DND-41 (cell line): Measurements from ENCODE around the gene PXMP4.
A peak's percentile ranks its signal among the peaks of the same experiment; 100 is the strongest.

Experiments
- ATAC-seq: fragments of 200-7000 bp; cut with Tn5 transposase; 3 replicates; pipeline ENCODE4 v1.9.1; 2021; ENCODE audit warnings: low read depth; ENCODE audit not compliant: insufficient read depth
- DNase-seq: peaks from one replicate; pipeline ENCODE4 v3.0.0-alpha.2; 2020
- H2AFZ ChIP-seq: 2 replicates; pipeline ENCODE4 v1.6.0; 2012; ENCODE audit warnings: low read depth, low read length
- H3K27ac ChIP-seq: 2 replicates; pipeline ENCODE4 v1.5.1; 2012; ENCODE audit warnings: low read length, inconsistent platforms
- H3K27me3 ChIP-seq: fragments of 200-600 bp; sonication (generic); 2 replicates; pipeline ENCODE4 v1.6.0; 2012; ENCODE audit warnings: low read length, mild to moderate bottlenecking, inconsistent platforms; ENCODE audit not compliant: insufficient read depth, poor library complexity
- H3K36me3 ChIP-seq: 2 replicates; pipeline ENCODE4 v1.5.1; 2012; ENCODE audit warnings: low read length, inconsistent platforms; ENCODE audit not compliant: insufficient read depth
- H3K4me1 ChIP-seq: 2 replicates; pipeline ENCODE4 v1.5.1; 2012; ENCODE audit warnings: mild to moderate bottlenecking, low read length; ENCODE audit not compliant: insufficient read depth
- H3K4me2 ChIP-seq: 2 replicates; pipeline ENCODE4 v1.6.0; 2012; ENCODE audit warnings: mild to moderate bottlenecking, moderate library complexity, low read length, inconsistent platforms; ENCODE audit not compliant: insufficient read depth
- H3K4me3 ChIP-seq, 2 experiments: fragments of 200-600 bp in 1 of 2; shearing (Covaris generic) in 1 of 2; 2 replicates each; pipeline ENCODE4 v1.5.1; 2012 to 2016; ENCODE audit warnings: inconsistent platforms in 2 of 2, low read length in 2 of 2, mild to moderate bottlenecking in 2 of 2, low read depth in 1 of 2, moderate library complexity in 1 of 2
- H3K79me2 ChIP-seq: 2 replicates; pipeline ENCODE4 v1.6.0; 2012; ENCODE audit warnings: low read length, inconsistent platforms; ENCODE audit not compliant: insufficient read depth
- H3K9ac ChIP-seq: 2 replicates; pipeline ENCODE4 v1.6.0; 2012; ENCODE audit warnings: low read depth, mild to moderate bottlenecking, inconsistent platforms, low read length, moderate library complexity
- H3K9me3 ChIP-seq: 2 replicates; pipeline ENCODE4 v1.5.1; 2012; ENCODE audit warnings: low read length, moderate library complexity, mild to moderate bottlenecking, inconsistent platforms; ENCODE audit not compliant: insufficient read depth, severe bottlenecking
- H4K20me1 ChIP-seq: 2 replicates; pipeline ENCODE4 v1.6.0; 2012; ENCODE audit warnings: low read length; ENCODE audit not compliant: insufficient read depth
- EZH2 ChIP-seq: IDR thresholded peaks from 3 replicates; pipeline ENCODE4 v1.6.1; 2012; ENCODE audit warnings: borderline replicate concordance, low read depth, mild to moderate bottlenecking, moderate library complexity, low read length, inconsistent platforms; ENCODE audit not compliant: severe bottlenecking
- TF ChIP-seq, protein P1 (sequence below): IDR thresholded peaks from 2 replicates; pipeline ENCODE4 v1.5.1; 2012; ENCODE audit warnings: borderline replicate concordance, low read length, moderate library complexity, mild to moderate bottlenecking; ENCODE audit not compliant: poor library complexity, severe bottlenecking; ENCODE audit errors: extremely low read depth

PXMP4 gene

DNA sequence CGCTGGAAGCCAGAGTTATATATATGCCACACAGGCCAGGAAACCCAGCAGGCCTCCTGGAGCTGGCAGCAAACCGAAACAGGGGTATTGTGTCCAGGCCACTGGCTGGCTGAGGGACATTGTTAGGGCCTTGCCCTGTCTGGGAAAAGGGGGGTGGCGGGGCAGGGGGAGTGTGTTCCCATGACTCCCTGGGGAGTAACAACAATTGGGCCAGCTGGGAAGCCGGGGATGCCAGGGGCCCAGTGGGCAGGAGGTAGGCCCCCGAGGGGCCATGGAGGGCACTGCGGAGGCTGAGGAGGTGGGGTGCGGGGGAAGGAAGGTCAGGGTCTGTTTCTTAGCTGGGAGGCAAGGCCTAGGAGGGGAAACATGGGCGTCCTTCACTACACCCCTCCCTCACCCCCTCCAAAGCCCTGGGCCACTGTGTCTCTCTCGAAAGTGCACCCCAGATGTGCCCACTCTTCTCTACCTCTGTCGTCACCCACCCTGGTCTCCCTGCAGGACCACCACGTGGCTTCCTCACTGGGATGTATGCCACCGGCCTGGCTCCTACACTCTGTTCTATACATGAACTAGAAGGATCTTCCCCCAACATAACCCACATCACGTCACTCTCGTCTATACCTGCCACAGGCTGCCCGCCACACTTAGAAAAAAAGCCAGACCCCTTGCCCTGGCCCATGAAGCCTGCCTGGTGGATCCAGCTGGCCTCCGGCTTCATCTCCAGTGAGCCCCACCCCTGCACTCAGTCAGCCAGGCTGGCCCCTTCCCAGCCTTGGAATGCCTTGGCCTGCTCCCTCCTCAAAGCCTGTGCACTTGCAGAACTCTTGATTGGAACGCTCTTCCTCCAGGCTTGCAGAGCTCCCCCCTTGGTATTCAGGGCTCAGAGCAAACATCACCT is 26.1 kb downstream of the PXMP4 start:
- Histone ChIP-seq H3K79me2 (no peaks in the 10 kb centered on the region), H3K36me3 (no peaks in the 10 kb centered on the region), H3K4me1 (peaks cover 23% of the 10 kb centered on the region), H3K27ac (no peak overlapping the region), H3K4me2 (no peak overlapping the region), H3K27me3 (no peaks in the 10 kb centered on the region), H3K9ac (no peak overlapping the region), H2AFZ (no peak overlapping the region), H4K20me1 (no peaks in the 10 kb centered on the region), H3K4me3 (no peak overlapping the region), H3K9me3 (no peaks in the 10 kb centered on the region)
- TF ChIP-seq EZH2 = no peak
- TF ChIP-seq, protein P1, sequence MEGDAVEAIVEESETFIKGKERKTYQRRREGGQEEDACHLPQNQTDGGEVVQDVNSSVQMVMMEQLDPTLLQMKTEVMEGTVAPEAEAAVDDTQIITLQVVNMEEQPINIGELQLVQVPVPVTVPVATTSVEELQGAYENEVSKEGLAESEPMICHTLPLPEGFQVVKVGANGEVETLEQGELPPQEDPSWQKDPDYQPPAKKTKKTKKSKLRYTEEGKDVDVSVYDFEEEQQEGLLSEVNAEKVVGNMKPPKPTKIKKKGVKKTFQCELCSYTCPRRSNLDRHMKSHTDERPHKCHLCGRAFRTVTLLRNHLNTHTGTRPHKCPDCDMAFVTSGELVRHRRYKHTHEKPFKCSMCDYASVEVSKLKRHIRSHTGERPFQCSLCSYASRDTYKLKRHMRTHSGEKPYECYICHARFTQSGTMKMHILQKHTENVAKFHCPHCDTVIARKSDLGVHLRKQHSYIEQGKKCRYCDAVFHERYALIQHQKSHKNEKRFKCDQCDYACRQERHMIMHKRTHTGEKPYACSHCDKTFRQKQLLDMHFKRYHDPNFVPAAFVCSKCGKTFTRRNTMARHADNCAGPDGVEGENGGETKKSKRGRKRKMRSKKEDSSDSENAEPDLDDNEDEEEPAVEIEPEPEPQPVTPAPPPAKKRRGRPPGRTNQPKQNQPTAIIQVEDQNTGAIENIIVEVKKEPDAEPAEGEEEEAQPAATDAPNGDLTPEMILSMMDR = no peak
- DNase-seq = no peak
- ATAC-seq = no peak

- no peak overlapping the region for H3K4me2 ChIP-seq
- H2AFZ ChIP-seq = no peak overlapping the region
- H3K4me1 ChIP-seq = peaks cover 26% of the 10 kb centered on the region
- no peaks in the 10 kb centered on the region for H3K27me3 ChIP-seq
- TF ChIP-seq EZH2 = no peak
- TF ChIP-seq, protein P1 = no peak
- no peaks in the 10 kb centered on the region for H3K36me3 ChIP-seq
- H4K20me1 ChIP-seq = no peaks in the 10 kb centered on the region
- no peak overlapping the region for H3K4me3 ChIP-seq
- H3K79me2 ChIP-seq = no peaks in the 10 kb centered on the region
- DNase-seq = no peak
- no peak for ATAC-seq
- H3K9me3 ChIP-seq = no peaks in the 10 kb centered on the region
- no peak overlapping the region for H3K9ac ChIP-seq
- H3K27ac ChIP-seq = no peak overlapping the region
Measured at GRCh38 chr20:33693289-33693688, 26.8 kb downstream of the PXMP4 start.

- ATAC-seq = peak; percentile 61
- Histone ChIP-seq H2AFZ (no peak overlapping the region), H3K27me3 (no peaks in the 10 kb centered on the region), H3K4me1 (peaks cover 38% of the 10 kb centered on the region), H3K4me3 (peak overlapping the region in 1 of 2 experiments; percentile 13; a peak in 1 of 4 replicates), H3K4me2 (peak overlapping the region; percentile 48), H3K27ac (peak overlapping the region; percentile 66), H4K20me1 (peaks cover 7% of the 10 kb centered on the region), H3K36me3 (peaks cover 7% of the 10 kb centered on the region; the same call in 1 of the 2 replicates), H3K79me2 (peaks cover 11% of the 10 kb centered on the region), H3K9me3 (no peaks in the 10 kb centered on the region), H3K9ac (peak overlapping the region; percentile 28)
- TF ChIP-seq EZH2 = no peak
- TF ChIP-seq, protein P1 = no peak
- peak; percentile 85 for DNase-seq
Measured at GRCh38 chr20:33689973-33690372, 30.1 kb downstream of the PXMP4 start.
